Gastrocnemius medialis (tissue), 4 donors: ENCODE data around the gene PPP1R9B. TPM values are rescaled to one million over a fixed set of nuclear protein-coding genes. Genes with fewer than 3 reads are reported as not detected.

Source experiments
- ATAC-seq, 2 donors: fragments of 150-250 bp; one replicate each; pipeline ENCODE4 v1.9.1; 2016
- DNase-seq, 2 donors: peaks; one replicate each; pipeline ENCODE4 v3.0.0-alpha.2; 2019
- H3K27ac ChIP-seq, 4 donors: fragments of 200-600 bp; sonication (generic); 1 replicate in 1 of 4; 2 replicates in 3 of 4; pipeline ENCODE4 v1.5.1; 2016 to 2018; ENCODE audit warnings: mild to moderate bottlenecking in 2 of 4, moderate library complexity in 1 of 4
- H3K27me3 ChIP-seq, 3 donors: fragments of 200-600 bp; sonication (generic) in 2 of 3; 1 replicate in 1 of 3; 2 replicates in 2 of 3; pipeline versions ENCODE4 v1.5.1 to v1.6.0; 2016 to 2019; ENCODE audit warnings: mild to moderate bottlenecking in 1 of 3, moderate library complexity in 1 of 3
- H3K36me3 ChIP-seq, 2 donors: fragments of 200-600 bp; sonication (generic) in 1 of 2; one replicate each; pipeline ENCODE4 v1.5.1; 2017 to 2018
- H3K4me1 ChIP-seq, 2 donors: fragments of 200-600 bp; sonication (generic) in 1 of 2; one replicate each; pipeline ENCODE4 v1.5.1; 2016 to 2017; ENCODE audit warnings: mild to moderate bottlenecking in 2 of 2
- H3K4me3 ChIP-seq, 4 donors: fragments of 200-600 bp; sonication (generic) in 3 of 4; 1 replicate in 1 of 4; 2 replicates in 3 of 4; pipeline ENCODE4 v1.5.1; 2016 to 2019; ENCODE audit warnings: mild to moderate bottlenecking in 2 of 4
- H3K9me3 ChIP-seq, 3 donors: fragments of 200-600 bp; sonication (generic) in 2 of 3; 1 replicate in 1 of 3; 2 replicates in 2 of 3; pipeline ENCODE4 v1.5.1; 2016 to 2019
- CTCF ChIP-seq, 5 experiments: fragments of 450-650 bp in 3 of 5; fragments of 200-600 bp in 2 of 5; sonication (generic) in 2 of 5; IDR thresholded peaks in 4 of 5; conservative IDR thresholded peaks in 1 of 5; 1 replicate in 4 of 5; 2 replicates in 1 of 5; pipeline ENCODE4 v1.5.1; 2016 to 2019; ENCODE audit warnings: antibody characterized with exemption in 5 of 5, mild to moderate bottlenecking in 3 of 5, moderate library complexity in 3 of 5
- POLR2A ChIP-seq, 2 donors: fragments of 450-650 bp; IDR thresholded peaks; one replicate each; pipeline ENCODE4 v1.6.1; 2017; ENCODE audit warnings: antibody characterized with exemption in 2 of 2, mild to moderate bottlenecking in 2 of 2, moderate library complexity in 2 of 2
- in situ Hi-C, 4 donors: fragments of 200-750 bp; cut with MboI; loops; one replicate each; pipeline versions ENCODE4 v1.15.0 to v1.8.0; 2017; ENCODE audit warnings: low sequenced_read_pairs in 4 of 4
- intact Hi-C: fragments of 100-400 bp; cut with DNase I; formaldehyde crosslinking; loops from one replicate; pipeline ENCODE4 v1.15.1; 2023; ENCODE audit warnings: low total_unique reads
- total RNA-seq, 4 donors: library from RNA; depleted of rRNA; stranded (reverse); fragments of >200 nt; gene quantifications; one replicate each; pipeline versions ENCODE4 v1.1.0 to v1.2.3, GENCODE V29; 2016

PPP1R9B gene
- total RNA-seq, 4 donors from 2014 or later, result 4.7 to 18.8 (median 11.0) TPM

- no peak for ATAC-seq
- Histone ChIP-seq H3K27ac (peak overlapping the region in 2 of 4 donors; percentile 34 to 53), H3K36me3 (peaks cover 0 to 67% of the 10 kb centered on the region in 2 donors), H3K27me3 (no peaks in the 10 kb centered on the region), H3K4me1 (peaks cover 11 to 19% of the 10 kb centered on the region in 2 donors), H3K9me3 (no peaks in the 10 kb centered on the region), H3K4me3 (no peak overlapping the region)
- TF ChIP-seq POLR2A (IDR thresholded peaks at IDR 0.05), result no peak
- TF ChIP-seq CTCF (IDR thresholded peaks at IDR 0.05 in 4 of 5, conservative IDR thresholded peaks at IDR 0.05 in 1 of 5), result no peak
- intact Hi-C loops, result no loop called here
- DNase-seq, result no peak
- in situ Hi-C loops, result no loop called here
Measured at GRCh38 chr17:50139185-50139783, 11.2 kb downstream of the PPP1R9B start.

- Histone ChIP-seq H3K36me3 (peaks cover 0 to 55% of the 10 kb centered on the region in 2 donors), H3K27me3 (no peaks in the 10 kb centered on the region), H3K9me3 (no peaks in the 10 kb centered on the region), H3K27ac (no peak overlapping the region), H3K4me1 (peaks cover 32 to 40% of the 10 kb centered on the region in 2 donors), H3K4me3 (no peak overlapping the region)
- no peak for DNase-seq
- intact Hi-C loops, result no loop called here
- no peak for ATAC-seq
- no peak for TF ChIP-seq POLR2A (IDR thresholded peaks at IDR 0.05)
- no peak for TF ChIP-seq CTCF (IDR thresholded peaks at IDR 0.05 in 4 of 5, conservative IDR thresholded peaks at IDR 0.05 in 1 of 5)
- in situ Hi-C loops, result no loop called here
Measured at GRCh38 chr17:50137042-50137441, 13.4 kb downstream of the PPP1R9B start.

- Histone ChIP-seq H3K9me3 (no peaks in the 10 kb centered on the region), H3K36me3 (peaks cover 0 to 51% of the 10 kb centered on the region in 2 donors), H3K4me3 (no peak overlapping the region), H3K27me3 (no peaks in the 10 kb centered on the region), H3K4me1 (peaks cover 34 to 45% of the 10 kb centered on the region in 2 donors), H3K27ac (no peak overlapping the region)
- DNase-seq (no peak), ATAC-seq (no peak)
- intact Hi-C loops, result no loop called here
- in situ Hi-C loops, result no loop called here
- TF ChIP-seq POLR2A (IDR thresholded peaks at IDR 0.05) (no peak), CTCF (IDR thresholded peaks at IDR 0.05 in 4 of 5, conservative IDR thresholded peaks at IDR 0.05 in 1 of 5) (no peak)
Measured at GRCh38 chr17:50136096-50136687, 14.3 kb downstream of the PPP1R9B start.

DNA sequence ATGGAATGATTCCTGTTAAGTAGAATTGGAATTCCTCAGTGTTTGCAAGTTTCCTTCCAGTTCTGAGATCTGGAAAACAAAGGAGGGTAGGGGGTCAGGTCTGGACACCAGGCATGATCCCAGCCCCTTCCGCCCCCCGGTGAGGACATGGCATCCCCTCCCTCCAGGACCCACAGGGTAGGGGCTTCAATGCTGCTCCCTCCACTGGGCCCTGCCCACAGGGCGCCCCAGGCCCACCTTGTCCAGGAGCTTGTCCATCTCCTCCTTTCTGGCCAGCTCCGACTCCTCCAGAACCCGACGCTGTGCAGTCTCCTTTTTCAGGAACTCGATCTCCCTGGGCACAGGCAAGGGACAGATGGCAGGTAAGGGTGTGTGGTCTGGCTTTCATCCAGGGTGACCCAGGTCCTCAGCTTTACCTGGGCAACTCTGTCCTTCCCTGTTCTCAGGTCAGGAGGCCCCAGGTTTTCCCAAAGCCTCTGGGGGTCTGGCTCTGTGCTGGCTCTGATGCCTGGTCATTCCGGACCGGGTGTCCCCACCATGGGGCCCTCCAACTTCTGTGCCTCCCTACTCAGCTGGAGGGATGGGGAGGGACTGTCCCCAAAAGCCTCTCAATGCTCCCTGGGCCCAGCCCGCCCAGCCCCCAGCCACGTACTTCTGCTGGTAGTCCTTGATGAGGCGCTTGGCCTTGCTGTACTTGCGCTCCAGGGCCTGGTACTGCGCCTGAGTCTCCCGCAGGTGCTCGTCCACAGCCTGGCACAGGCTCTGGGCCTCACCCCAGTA lies 15.0 kb downstream of the PPP1R9B start:
- H3K4me1 ChIP-seq, result peaks cover 40 to 45% of the 10 kb centered on the region in 2 donors
- H3K9me3 ChIP-seq, result no peaks in the 10 kb centered on the region
- intact Hi-C loops, result no loop called here
- ATAC-seq (no peak), DNase-seq (no peak)
- no peaks in the 10 kb centered on the region for H3K27me3 ChIP-seq
- in situ Hi-C loops, result no loop called here
- H3K36me3 ChIP-seq, result peaks cover 0 to 44% of the 10 kb centered on the region in 2 donors
- H3K4me3 ChIP-seq, result no peak overlapping the region
- peak overlapping the region; percentile 29 to 95 (median 95) for H3K27ac ChIP-seq
- TF ChIP-seq CTCF (IDR thresholded peaks at IDR 0.05 in 4 of 5, conservative IDR thresholded peaks at IDR 0.05 in 1 of 5), result no peak
- no peak for TF ChIP-seq POLR2A (IDR thresholded peaks at IDR 0.05)
